SK-MEL-5 (cell line): ENCODE data around the gene PHIP. TPM values are rescaled to one million over a fixed set of nuclear protein-coding genes. Genes with fewer than 3 reads are reported as not detected.
"Not testable (repeated sequence)": the region's sequence is repeated elsewhere in the genome, so short reads cannot be mapped to it uniquely, and the experiment has no call there.

ENCODE experiments used
- DNase-seq: peaks from one replicate; pipeline ENCODE4 v3.0.0-alpha.2; 2016; ENCODE audit warnings: low read depth, low spot score
- in situ Hi-C: cut with HindIII; loops from 2 replicates; pipeline ENCODE4 v1.10.0; 2016; ENCODE audit warnings: low sequenced_read_pairs, high pct_unique_total_duplicates, low pct_unique_long_range_greater_than_20kb
- polyA plus RNA-seq, 2 experiments: library from polyadenylated mRNA; depleted of rRNA; stranded (reverse); fragments of >200 nt; gene quantifications; 2 replicates each; pipeline ENCODE4 v1.2.3, GENCODE V29; 2015
- total RNA-seq: library from RNA; depleted of rRNA; stranded (reverse); fragments of >200 nt; shearing (Covaris generic); gene quantifications from 2 replicates; pipeline ENCODE4 v1.2.3, GENCODE V29; 2014; rRNA removed

Gene PHIP
- total RNA-seq: 13.3 and 15.0 TPM in 2 replicates
- polyA plus RNA-seq (2015; cell fraction: cytosol; rRNA removed): 5.6 and 9.0 TPM in 2 replicates
- polyA plus RNA-seq (2015; cell fraction: nucleus; rRNA removed): 37.4 and 37.9 TPM in 2 replicates

DNA sequence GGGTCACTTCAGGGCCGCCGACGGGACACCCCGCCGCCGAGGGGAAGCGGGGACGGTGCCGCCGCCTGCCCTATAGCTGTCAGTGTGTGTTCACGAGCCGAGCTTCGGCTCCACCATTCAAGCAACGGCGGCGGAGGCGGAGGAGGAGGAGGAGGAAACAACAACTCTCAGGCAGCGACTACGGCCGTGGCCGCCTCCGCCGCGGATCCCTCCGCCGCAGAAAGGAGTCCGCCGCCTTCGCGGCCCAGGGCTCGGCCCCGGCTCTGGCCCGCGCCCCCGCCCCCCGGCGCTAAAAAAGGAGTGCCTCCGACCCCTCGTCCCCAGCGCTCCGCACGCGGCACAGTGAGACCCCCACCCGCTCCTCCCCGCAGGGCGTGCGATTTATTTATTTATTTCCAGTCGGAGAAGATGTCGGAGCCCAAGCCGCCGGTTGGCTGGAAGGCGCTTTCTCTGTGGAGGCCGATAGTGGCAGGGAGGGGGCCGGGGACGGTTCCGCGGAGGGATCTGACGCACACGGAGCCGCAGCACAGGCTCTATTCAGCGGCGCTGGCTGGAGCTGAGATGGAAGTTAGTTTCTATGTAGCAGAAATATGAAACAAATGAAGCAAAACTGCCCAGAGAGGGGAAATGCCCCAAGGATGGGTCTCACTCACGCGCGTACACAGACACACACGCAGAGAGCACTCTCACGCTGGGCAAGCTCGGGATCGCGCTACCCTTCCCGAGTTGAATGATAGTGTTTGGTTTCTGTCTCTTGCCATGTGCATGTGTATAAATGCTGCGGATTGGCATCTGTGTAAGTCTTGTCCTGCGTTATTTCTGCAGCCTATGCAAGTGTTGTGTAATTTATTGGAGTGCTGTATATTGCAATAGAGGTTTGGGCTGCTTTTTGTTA, at the start of gene PHIP:
Gene PHIP (minus strand): TSS at position 180 of the 895 bp plus-strand sequence. CDS start 186 bp downstream, outside the sequence.
- DNase-seq: peak; percentile 88
- in situ Hi-C loops: no loop called here

DNA sequence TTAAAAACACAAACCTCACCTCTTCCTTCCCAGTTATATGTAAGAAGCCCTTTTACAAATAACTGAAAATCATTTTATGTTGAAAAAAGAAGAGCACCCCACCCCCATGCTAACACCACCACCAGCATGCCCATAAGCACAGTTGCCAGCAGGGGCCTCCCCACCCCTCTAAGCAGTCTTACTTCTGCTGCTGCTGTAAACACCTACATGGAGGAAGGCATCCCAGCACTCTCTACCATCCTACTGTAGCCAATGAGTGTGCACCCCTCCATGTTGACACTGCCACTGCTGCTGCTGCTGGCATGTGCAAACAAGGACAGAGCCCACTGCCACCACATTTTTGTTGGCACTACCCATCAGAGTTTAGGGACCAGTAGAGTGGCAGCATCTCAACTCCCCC, 49.6 kb upstream of the PHIP start:
- in situ Hi-C loops: no loop called here
- peak; percentile 5 for DNase-seq

DNA sequence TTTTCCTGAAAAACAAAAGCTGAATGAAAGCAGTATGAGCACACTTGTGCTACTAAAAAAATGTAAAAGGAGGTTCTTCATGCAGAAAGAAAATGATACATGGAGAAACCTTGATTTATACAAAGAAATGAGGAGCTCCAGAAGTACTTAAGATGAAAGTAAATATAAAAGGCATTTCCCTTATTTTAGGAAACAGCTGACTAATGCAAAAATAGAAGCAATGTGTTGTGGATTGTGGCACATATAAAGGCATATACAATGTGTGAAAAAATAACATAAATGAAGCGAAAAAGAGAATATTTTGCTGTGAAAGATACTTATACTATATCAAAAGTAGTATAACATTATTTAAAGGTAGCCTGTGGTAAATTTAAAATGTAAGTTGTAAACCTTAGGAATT, 41.2 kb upstream of the PHIP start:
- no peak for DNase-seq
- in situ Hi-C loops: no loop called here

DNA sequence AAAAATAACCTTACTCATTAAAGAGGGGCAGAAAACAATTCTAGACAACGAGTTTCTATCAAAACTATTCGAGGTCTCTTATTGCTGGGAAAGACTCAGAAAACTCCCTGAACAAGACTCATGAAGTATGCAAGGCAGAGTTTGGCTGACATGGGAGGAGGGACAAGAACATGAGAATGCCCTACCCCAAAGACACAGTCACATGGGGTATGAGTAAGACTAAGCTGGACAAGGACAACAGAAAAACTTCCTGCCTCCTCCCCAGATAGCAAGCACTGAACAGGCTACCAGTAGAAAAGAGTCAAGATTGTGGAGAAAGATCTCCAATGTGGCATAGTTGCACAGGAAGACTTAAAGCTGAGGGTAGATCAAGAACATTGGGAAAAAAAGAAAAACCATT, 39.7 kb upstream of the PHIP start:
- DNase-seq: peak; percentile 27

DNA sequence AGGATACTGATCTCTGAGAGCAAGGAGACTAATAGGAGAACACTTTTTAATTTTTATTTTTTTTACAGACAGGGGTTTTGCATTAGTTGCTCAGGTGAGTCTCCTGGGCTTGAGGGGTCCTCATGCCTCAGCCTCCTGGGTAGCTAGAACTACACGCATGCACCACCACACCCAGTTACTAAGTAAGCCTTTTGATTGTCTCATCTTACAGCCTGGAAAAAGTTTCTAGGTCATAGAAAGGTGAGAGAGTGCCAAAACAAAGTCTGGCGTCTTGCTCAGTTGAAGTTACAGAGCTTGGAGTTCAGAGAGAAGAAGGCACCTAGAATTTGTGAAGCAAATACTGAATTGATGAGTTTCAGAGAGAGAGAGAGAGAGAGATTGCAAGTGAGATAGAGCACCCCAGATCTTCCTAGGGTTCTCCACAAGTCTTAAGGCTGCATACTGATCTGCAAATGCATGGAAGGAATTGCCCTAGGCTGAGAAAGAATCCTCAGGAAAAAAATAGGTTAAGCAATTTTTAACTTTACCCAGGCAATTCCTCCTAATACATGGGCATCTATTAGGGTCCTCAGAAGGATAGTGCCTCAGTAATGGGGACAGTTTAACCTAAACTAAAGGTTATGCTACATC, 37.6 kb upstream of the PHIP start:
- DNase-seq: no peak
- in situ Hi-C loops: no loop called here

More for the DNA sequence above, 39.7 kb upstream of the PHIP start:
- in situ Hi-C loops: no loop called here

DNA sequence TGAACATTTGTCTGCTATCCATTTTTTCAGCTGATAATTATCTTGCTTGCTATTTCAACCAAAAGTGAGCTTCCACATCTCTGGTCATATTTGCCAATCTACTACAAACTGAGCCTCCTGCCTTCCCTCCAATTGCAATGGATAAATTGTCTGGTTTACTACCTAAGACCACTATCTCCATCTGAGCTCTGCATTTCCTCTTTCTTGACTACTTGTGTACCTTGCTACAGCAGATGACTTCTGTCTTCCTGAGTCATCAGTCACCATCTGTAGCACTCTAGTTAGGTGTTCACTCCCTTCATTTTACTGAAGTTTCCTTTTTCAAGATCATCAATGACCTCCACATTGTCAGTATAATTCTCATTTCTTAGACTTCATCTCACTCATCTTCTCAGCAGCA, 33.5 kb upstream of the PHIP start:
- in situ Hi-C loops: no loop called here
- DNase-seq: no peak

DNA sequence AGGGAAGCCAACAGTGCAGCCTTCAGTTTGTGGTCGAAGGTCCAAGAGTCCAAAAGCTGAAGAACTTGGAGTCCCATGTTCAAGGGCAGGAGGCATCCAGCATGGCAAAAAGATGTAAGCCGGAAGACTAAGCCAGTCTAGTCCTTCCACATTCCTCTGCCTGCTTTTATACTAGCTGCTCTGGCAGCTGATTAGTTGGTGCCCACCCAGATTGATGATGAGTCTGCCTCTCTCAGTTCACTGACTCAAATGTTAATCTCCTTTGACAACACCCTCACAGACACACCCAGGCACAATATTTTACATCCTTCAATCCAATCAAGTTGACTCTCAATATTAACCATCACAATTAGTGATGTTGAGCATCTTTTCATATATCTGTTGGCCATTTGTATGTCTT, 23.1 kb upstream of the PHIP start:
- DNase-seq: no peak
- in situ Hi-C loops: no loop called here

DNA sequence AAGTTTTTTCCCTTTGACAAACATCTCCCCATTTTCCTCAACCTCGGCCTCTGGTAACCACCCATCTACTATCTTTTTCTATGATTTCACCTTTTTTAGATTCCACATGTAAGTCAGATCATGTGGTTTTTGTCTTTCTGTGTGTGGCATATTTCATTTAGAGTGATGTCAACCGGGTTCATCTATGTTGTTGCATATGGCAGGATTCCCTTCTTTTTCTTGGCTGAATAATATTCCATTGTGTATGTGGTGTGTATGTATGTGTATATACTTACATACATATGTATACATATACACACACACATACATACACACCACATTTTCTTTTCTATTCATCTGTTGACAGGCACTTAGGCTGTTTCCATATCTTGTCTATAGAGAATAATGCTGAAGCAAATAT, 22.2 kb upstream of the PHIP start:
- no peak for DNase-seq
- in situ Hi-C loops: no loop called here

DNA sequence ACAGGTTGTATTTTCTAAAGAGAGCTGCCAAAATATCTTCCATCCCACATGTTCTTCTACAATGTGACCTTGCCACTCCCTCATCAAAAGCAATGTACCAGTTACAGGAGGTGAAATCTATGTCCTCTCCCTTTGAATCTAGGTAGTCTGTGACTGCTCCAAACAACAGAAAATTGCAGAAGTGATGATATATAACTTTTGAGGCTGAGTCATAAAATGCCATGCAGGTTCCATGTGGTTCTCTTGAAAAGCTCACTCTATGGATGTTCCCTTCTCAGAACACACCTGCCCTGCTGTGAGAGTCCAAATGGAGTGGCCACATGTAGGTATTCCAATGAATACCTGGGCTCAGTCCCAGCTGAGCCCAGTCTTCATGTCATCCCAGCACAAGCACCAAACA, 16.9 kb upstream of the PHIP start:
- no peak for DNase-seq
- in situ Hi-C loops: no loop called here

DNA sequence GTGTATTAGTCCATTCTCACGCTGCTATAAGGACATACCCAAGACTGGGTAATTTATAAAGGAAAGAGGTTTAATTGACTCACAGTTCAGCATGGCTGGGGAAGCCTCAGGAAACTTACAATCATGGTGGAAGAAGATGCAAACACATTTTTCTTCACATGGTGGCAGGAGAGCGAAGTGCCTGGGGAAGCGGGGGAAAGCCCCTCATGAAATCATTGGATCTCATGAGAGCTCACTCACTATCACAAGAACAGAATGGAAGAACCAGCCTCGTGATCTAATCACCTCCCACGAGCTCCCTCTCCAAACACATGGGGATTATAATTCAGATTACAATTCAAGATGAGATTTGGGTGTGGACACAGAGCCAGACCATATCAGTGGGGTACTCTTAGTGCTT, 13.7 kb upstream of the PHIP start:
- DNase-seq: peak; percentile 10
- in situ Hi-C loops: not testable (repeated sequence)

DNA sequence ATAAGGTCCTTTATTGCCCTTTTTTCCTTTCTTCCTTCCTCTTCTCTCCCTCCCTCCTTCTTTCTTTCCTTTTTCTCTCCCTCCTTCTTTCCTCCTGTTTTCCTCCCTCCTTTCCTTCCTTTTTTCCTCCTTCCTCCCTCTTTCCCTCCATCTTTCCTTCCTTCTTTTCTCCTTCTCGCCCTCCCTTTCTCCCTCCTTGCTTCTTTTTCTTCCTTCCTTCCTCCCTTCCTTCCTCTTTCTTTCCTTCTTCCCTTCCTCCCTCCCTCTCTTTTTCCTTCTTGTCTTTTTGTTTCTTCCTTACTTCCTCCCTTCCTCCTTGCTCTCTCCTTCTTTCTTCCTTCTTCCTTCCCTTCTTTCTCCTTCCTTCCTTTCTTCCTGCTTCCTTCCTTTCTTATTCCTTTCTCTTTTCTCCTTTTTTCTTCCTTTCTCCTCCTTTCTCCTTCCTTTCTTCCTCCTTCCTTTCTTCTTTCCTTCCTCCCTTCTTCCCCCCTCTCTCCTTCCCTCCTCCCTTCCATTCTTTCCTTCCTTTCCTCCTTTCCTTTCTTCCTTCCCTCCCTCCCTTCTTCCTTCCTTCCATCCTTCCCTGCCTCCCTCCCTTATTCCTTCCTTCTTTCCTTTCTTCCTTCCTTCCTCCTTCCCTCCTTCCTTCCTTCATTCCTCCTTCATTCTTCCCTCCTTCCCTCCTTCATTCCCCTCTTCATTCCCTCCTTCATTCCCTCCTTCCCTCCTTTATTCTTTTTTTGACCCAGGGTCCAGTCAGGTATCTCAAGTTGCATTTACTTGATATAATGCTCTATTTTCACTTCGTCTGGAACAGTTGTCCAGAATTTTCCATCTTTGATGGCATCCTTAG, 11.7 kb upstream of the PHIP start:
- in situ Hi-C loops: no loop called here
- no peak for DNase-seq

DNA sequence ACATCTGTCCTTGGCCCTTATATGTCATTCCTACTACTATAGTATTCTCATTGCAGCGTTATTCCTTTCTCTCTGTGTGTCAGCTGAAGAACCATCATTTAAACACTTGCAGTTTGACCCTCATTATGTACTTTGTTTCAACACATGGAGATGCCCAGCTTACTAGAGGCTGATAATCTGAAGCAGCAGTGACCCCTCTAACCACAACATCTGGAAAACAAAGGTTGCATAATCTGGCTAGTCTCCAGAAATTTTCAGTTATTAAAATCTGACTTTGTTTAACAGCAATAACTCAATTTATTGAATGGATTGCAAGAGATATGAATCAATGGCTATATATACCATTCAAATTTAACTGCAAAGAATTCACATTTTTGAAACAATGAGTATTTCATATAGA, 6.6 kb upstream of the PHIP start:
- in situ Hi-C loops: no loop called here
- DNase-seq: no peak

DNA sequence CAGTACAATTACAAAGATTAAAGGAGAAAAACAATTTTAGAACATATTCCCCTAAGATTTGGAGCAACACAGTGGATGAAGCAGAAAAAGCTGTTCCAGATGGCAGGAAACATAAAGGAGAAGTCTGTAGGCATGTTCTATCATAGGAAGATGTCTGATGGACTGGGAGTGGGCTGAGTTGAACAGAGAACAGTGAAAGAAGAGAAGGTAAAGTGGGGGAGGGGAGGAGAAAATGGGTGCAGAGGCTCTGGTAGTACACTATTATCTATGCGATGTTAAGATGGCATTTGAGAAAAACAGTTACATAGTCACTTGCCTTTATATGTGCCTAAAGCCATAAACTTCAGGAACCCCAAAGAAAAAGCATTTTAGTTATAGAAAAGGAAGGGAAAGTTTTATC, 4.2 kb upstream of the PHIP start:
- DNase-seq: no peak
- in situ Hi-C loops: no loop called here

DNA sequence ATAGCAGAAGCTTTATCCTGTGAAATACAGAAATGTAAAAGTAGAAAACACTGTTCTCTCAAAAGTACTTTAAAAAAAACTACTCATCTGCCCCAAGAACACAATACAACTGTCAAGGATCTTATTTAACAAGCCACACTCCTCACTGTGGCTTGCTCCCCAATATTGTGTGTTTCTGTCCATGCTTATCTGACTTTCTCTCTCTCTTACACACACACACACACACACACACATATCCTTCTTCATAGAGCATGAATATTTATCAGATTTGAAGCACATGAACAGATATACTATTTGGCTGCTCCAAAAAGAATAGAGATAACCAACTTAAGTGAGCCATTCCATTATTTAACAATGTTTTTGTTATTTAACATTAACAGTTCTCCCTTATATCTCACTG, 3.6 kb upstream of the PHIP start:
- in situ Hi-C loops: no loop called here
- no peak for DNase-seq

DNA sequence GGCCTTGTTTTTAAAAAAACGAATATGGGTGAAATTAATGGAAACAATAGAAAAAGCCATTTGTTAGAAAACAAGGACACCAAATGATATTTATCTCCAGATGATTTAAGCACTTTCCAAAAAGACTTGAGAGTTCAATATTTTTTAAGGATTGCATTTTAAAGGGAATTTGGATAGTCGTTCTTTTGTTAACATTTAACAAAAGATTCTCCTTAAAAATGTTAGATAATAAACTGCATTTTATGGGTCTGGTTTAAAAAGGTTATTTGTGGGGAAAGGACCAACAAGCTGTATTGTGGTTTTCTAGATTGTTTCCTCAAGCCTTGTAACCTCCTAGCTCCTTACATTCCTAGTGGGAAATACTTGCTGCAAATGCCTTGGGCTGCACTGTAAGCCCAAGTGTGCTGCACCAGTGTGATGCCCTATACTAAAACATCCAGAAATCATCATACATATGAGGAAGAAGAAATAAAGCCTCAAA, 1.5 kb upstream of the PHIP start:
- DNase-seq: no peak
- in situ Hi-C loops: no loop called here

DNA sequence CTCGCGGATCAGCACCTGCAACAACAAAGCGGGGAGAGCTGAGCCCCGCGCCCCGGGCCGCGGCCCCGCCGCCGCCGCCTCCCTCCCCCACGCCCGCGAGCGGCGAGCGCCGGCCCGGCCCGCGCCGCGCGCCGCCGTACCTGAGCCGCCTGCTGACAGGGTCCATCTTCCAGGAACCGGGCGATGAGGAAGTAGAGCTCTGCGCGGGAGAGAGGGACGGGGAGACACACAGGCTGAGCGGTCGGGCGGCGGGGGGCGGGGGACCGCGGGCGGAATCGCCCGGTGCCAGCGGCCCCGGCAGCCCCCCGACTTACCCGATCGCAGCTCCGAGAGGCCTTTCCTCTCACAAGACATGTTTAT, 359 bp downstream of the PHIP start:
- no peak for DNase-seq
- in situ Hi-C loops: no loop called here

DNA sequence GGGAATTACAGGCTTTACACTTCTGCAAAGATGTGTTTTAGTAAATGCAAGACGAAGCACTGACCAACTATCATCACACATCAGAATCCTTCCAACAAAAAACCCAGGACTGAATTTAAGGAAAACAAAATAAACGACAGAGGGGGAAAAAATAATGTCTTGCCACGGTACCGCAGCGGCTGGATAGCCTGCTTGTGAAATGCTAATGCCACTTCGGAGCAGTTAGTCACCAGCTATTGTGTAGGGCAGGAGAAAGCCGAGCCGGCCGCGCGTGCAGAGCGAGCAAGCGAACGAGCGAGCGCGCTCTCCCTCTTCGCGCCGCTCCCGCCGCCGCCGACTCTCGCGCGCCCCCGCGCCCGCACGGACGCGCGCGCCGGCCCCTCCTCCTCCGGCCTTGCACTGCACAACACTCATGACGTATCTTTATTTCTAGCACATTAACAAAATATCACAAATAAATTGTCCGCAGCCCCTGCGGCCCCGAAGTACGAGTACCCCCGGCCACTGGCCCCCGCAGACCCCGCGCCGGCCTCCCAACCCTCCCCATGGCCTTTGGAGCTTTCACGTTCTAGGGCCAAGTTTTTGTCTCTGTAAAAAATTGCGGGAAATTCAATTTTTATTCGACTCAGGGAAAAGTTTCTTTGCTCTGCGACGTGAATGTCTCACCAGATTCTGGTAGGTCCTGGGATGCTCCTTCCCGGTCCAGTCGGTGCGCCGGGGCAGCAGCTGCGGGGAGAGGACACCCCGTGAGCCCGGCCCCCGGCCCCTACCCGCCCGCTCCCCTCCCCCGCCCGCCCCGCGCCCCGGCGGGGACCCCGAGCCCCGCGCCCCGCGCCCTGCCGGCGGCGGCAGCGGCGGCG, 1.0 kb downstream of the PHIP start:
- DNase-seq: peak; percentile 81
- in situ Hi-C loops: no loop called here
